Esophagus muscularis mucosa (tissue), 3 donors: ENCODE data around the gene B4GALT5.

Experiments
- POLR2A ChIP-seq: fragments of 450-650 bp; IDR thresholded peaks from one replicate; pipeline ENCODE4 v1.6.1; 2017; ENCODE audit warnings: antibody characterized with exemption, moderate library complexity, mild to moderate bottlenecking, low read depth
- POLR2AphosphoS5 ChIP-seq, 2 donors: sonication (generic); formaldehyde crosslinking; IDR thresholded peaks; one replicate each; pipeline ENCODE4 v1.6.1; 2017; ENCODE audit warnings: antibody characterized with exemption in 2 of 2
- TF ChIP-seq, protein P1 (sequence below), 3 experiments: fragments of 200-600 bp in 2 of 3; fragments of 450-650 bp in 1 of 3; sonication (generic) in 2 of 3; IDR thresholded peaks; one replicate each; pipeline ENCODE4 v1.5.1; 2017 to 2019; ENCODE audit warnings: antibody characterized with exemption in 3 of 3, mild to moderate bottlenecking in 2 of 3, moderate library complexity in 1 of 3

- TF ChIP-seq POLR2A (no peak), POLR2AphosphoS5 (IDR thresholded peaks at IDR 0.05) (no peak)
- TF ChIP-seq, protein P1, sequence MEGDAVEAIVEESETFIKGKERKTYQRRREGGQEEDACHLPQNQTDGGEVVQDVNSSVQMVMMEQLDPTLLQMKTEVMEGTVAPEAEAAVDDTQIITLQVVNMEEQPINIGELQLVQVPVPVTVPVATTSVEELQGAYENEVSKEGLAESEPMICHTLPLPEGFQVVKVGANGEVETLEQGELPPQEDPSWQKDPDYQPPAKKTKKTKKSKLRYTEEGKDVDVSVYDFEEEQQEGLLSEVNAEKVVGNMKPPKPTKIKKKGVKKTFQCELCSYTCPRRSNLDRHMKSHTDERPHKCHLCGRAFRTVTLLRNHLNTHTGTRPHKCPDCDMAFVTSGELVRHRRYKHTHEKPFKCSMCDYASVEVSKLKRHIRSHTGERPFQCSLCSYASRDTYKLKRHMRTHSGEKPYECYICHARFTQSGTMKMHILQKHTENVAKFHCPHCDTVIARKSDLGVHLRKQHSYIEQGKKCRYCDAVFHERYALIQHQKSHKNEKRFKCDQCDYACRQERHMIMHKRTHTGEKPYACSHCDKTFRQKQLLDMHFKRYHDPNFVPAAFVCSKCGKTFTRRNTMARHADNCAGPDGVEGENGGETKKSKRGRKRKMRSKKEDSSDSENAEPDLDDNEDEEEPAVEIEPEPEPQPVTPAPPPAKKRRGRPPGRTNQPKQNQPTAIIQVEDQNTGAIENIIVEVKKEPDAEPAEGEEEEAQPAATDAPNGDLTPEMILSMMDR (IDR thresholded peaks at IDR 0.05): no peak
Measured at GRCh38 chr20:49693435-49694171, 20.1 kb downstream of the B4GALT5 start.
